H9 (cell line): ENCODE results near the gene SRP9. TPM values are rescaled to one million over a fixed set of nuclear protein-coding genes. Genes with fewer than 3 reads are reported as not detected.

ENCODE experiments used
- DNase-seq: peaks from one replicate; pipeline ENCODE4 v3.0.0-alpha.2; 2017
- H2AFZ ChIP-seq: one replicate; pipeline ENCODE4 v1.6.1; 2013; ENCODE audit warnings: mild to moderate bottlenecking, low read length, control low read depth, moderate library complexity
- H2AK5ac ChIP-seq: 2 replicates; pipeline ENCODE4 v1.6.1; 2013; ENCODE audit warnings: low read length, control low read depth, mixed read lengths; ENCODE audit not compliant: insufficient read length
- H2BK120ac ChIP-seq: one replicate; pipeline ENCODE4 v1.6.1; 2013; ENCODE audit warnings: low read depth, mild to moderate bottlenecking, low read length, control low read depth, inconsistent platforms; ENCODE audit not compliant: poor library complexity, severe bottlenecking
- H2BK12ac ChIP-seq: 2 replicates; pipeline ENCODE4 v1.6.1; 2013; ENCODE audit warnings: low read length, control low read depth, mixed read lengths, low read depth; ENCODE audit not compliant: insufficient read length
- H2BK15ac ChIP-seq: 2 replicates; pipeline ENCODE4 v1.6.1; 2013; ENCODE audit warnings: low read depth, low read length, control low read depth
- H2BK20ac ChIP-seq: one replicate; pipeline ENCODE4 v1.6.1; 2013; ENCODE audit warnings: low read depth, mild to moderate bottlenecking, low read length, control low read depth, inconsistent platforms; ENCODE audit not compliant: poor library complexity, severe bottlenecking
- H2BK5ac ChIP-seq: 2 replicates; pipeline ENCODE4 v1.6.1; 2013; ENCODE audit warnings: low read length, control low read depth, mixed read lengths; ENCODE audit not compliant: insufficient read length
- H3K14ac ChIP-seq: 2 replicates; pipeline ENCODE4 v1.6.1; 2013; ENCODE audit warnings: low read length, control low read depth; ENCODE audit not compliant: insufficient read depth
- H3K18ac ChIP-seq: 2 replicates; pipeline ENCODE4 v1.6.1; 2013; ENCODE audit warnings: low read depth, mild to moderate bottlenecking, mixed read lengths, low read length, control low read depth; ENCODE audit not compliant: insufficient read length
- H3K23ac ChIP-seq: 2 replicates; pipeline ENCODE4 v1.6.1; 2013; ENCODE audit warnings: low read length, control low read depth, mixed read lengths, low read depth; ENCODE audit not compliant: insufficient read length
- H3K23me2 ChIP-seq: 2 replicates; pipeline ENCODE4 v1.6.1; 2013; ENCODE audit warnings: low read depth, mild to moderate bottlenecking, mixed read lengths, low read length, control low read depth; ENCODE audit not compliant: insufficient read length, poor library complexity, severe bottlenecking
- H3K27ac ChIP-seq: 2 replicates; pipeline ENCODE4 v1.5.1; 2013; ENCODE audit warnings: low read length, control low read depth, mixed read lengths, low read depth; ENCODE audit not compliant: insufficient read length
- H3K27me3 ChIP-seq: 2 replicates; pipeline ENCODE4 v1.6.1; 2013; ENCODE audit warnings: low read length, control low read depth, inconsistent platforms; ENCODE audit not compliant: insufficient read depth
- H3K4ac ChIP-seq: 2 replicates; pipeline ENCODE4 v1.6.1; 2013; ENCODE audit warnings: low read depth, mild to moderate bottlenecking, control low read depth, inconsistent platforms, low read length, moderate library complexity
- H3K4me1 ChIP-seq: 2 replicates; pipeline ENCODE4 v1.6.1; 2013; ENCODE audit warnings: low read length, control low read depth, inconsistent platforms; ENCODE audit not compliant: insufficient read depth
- H3K4me2 ChIP-seq: 2 replicates; pipeline ENCODE4 v1.6.1; 2013; ENCODE audit warnings: low read length, control low read depth, mixed read lengths; ENCODE audit not compliant: insufficient read length, insufficient read depth
- H3K56ac ChIP-seq: 2 replicates; pipeline ENCODE4 v1.6.1; 2013; ENCODE audit warnings: low read depth, mild to moderate bottlenecking, mixed read lengths, low read length, control low read depth; ENCODE audit not compliant: insufficient read length
- H3K79me1 ChIP-seq: 2 replicates; pipeline ENCODE4 v1.6.1; 2013; ENCODE audit warnings: low read depth, mild to moderate bottlenecking, moderate library complexity, low read length, control low read depth, inconsistent platforms; ENCODE audit not compliant: insufficient read depth, poor library complexity, severe bottlenecking
- H3K79me2 ChIP-seq: 2 replicates; pipeline ENCODE4 v1.6.1; 2013; ENCODE audit warnings: low read length, control low read depth, inconsistent platforms; ENCODE audit not compliant: insufficient read depth
- H3K9ac ChIP-seq: 2 replicates; pipeline ENCODE4 v1.6.1; 2013; ENCODE audit warnings: low read length, control low read depth, mixed read lengths; ENCODE audit not compliant: insufficient read length; ENCODE audit errors: extremely low read depth
- H3K9me3 ChIP-seq: one replicate; pipeline ENCODE4 v1.6.1; 2013; ENCODE audit warnings: low read depth, low read length, inconsistent platforms; ENCODE audit not compliant: control insufficient read depth
- H3T11ph ChIP-seq: one replicate; pipeline ENCODE4 v1.6.1; 2013; ENCODE audit warnings: mild to moderate bottlenecking, low read length, control low read depth, inconsistent platforms
- H4K20me1 ChIP-seq: one replicate; pipeline ENCODE4 v1.6.1; 2013; ENCODE audit not compliant: control insufficient read depth, insufficient read length, insufficient read depth
- H4K5ac ChIP-seq: 2 replicates; pipeline ENCODE4 v1.6.1; 2013; ENCODE audit warnings: low read depth, mild to moderate bottlenecking, mixed read lengths, low read length, control low read depth; ENCODE audit not compliant: insufficient read length
- H4K8ac ChIP-seq: replicated peaks from 2 replicates; pipeline ENCODE4 v1.6.1; 2013; ENCODE audit warnings: low read length, control low read depth, mixed read lengths, low read depth; ENCODE audit not compliant: insufficient read length
- H4K91ac ChIP-seq: 2 replicates; pipeline ENCODE4 v1.6.1; 2013; ENCODE audit warnings: low read depth, mild to moderate bottlenecking, moderate library complexity, mixed read lengths, low read length, control low read depth; ENCODE audit not compliant: insufficient read length
- H3K27ac Mint-ChIP-seq, 3 experiments: 2 replicates in 2 of 3; 3 replicates in 1 of 3; pipeline ENCODE4 v1.8.0; 2020 to 2021; ENCODE audit warnings: mixed read lengths in 3 of 3, mild to moderate bottlenecking in 1 of 3, moderate library complexity in 1 of 3
- H3K27me3 Mint-ChIP-seq: 2 replicates; pipeline ENCODE4 v1.8.0; 2021; ENCODE audit warnings: low read depth, mild to moderate bottlenecking, moderate library complexity, mixed read lengths
- H3K36me3 Mint-ChIP-seq, 3 experiments: 2 replicates in 2 of 3; 3 replicates in 1 of 3; pipeline ENCODE4 v1.8.0; 2020 to 2021; ENCODE audit warnings: low read depth in 3 of 3, mixed read lengths in 3 of 3; ENCODE audit not compliant: insufficient read depth in 1 of 3
- H3K4me1 Mint-ChIP-seq, 2 experiments: 2 replicates each; pipeline ENCODE4 v1.8.0; 2020; ENCODE audit warnings: mixed read lengths in 2 of 2
- H3K4me3 Mint-ChIP-seq, 2 experiments: 2 replicates in 1 of 2; 3 replicates in 1 of 2; pipeline ENCODE4 v1.8.0; 2020 to 2021; ENCODE audit warnings: mild to moderate bottlenecking in 2 of 2, mixed read lengths in 2 of 2, moderate library complexity in 1 of 2
- H3K9me3 Mint-ChIP-seq, 2 experiments: 2 replicates in 1 of 2; 3 replicates in 1 of 2; pipeline ENCODE4 v1.8.0; 2020; ENCODE audit warnings: mild to moderate bottlenecking in 2 of 2, mixed read lengths in 2 of 2, moderate library complexity in 1 of 2
- WGBS: extraction: QIAGEN DNeasy Blood & Tissue Kit; methylation state at CpG from one replicate; pipeline ENCODE4 v1.1.7; 2013; ENCODE audit warnings: missing lambda C conversion rate, low lambda C conversion rate, mixed read lengths; ENCODE audit not compliant: insufficient read length; ENCODE audit errors: extremely low coverage; 5-methylcytosine and 5-hydroxymethylcytosine counted together
- total RNA-seq: library from RNA; stranded (reverse); gene quantifications from 2 replicates; pipeline ENCODE4 v1.2.1, GENCODE V29; 2021
- TF ChIP-seq, protein P1 (sequence below): fragments of 200-600 bp; sonication (generic); conservative IDR thresholded peaks from 3 replicates; pipeline ENCODE4 v1.8.0; 2021; ENCODE audit warnings: antibody characterized with exemption, mild to moderate bottlenecking

SRP9 gene
- total RNA-seq, 1 experiment from 2014 or later = 403 TPM

DNA sequence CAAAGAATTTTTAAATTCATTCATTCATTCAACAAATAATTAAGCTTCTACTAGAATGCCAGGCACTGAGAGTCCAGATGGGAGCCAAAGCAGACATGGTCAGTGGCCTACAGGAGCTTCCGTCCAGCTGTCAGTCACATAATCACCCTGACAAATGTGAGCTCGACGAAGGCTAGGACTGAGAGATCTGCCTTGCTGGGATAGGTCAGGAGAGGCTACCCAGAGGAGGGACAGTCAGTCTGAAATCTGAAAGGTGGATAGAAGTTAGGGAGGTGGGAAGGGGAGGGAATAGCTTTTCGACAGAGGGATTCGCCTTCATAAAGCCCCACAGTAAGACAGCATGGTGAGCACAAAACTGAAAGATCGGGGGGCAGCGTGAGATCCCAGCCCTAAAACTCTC lies 40.6 kb downstream of the SRP9 start:
- Histone ChIP-seq H2AK5ac (no peak overlapping the region), H2BK15ac (no peak overlapping the region), H3K79me2 (no peaks in the 10 kb centered on the region; the same call in 1 of the 2 replicates), H4K91ac (no peak overlapping the region), H2BK120ac (no peak overlapping the region), H3K4me1 (peaks cover 14% of the 10 kb centered on the region), H2BK20ac (no peak overlapping the region), H3K4me2 (no peak overlapping the region), H3K79me1 (no peaks in the 10 kb centered on the region), H3K9me3 (no peaks in the 10 kb centered on the region), H2BK5ac (no peak overlapping the region), H3K27ac (no peak overlapping the region), H2AFZ (no peak overlapping the region), H4K20me1 (no peaks in the 10 kb centered on the region), H3T11ph (no peak overlapping the region), H3K27me3 (no peaks in the 10 kb centered on the region), H3K23ac (no peak overlapping the region), H3K4ac (no peak overlapping the region), H3K56ac (no peak overlapping the region), H4K5ac (no peak overlapping the region), H3K23me2 (no peaks in the 10 kb centered on the region), H4K8ac (no peak overlapping the region), H3K14ac (no peak overlapping the region), H3K18ac (no peak overlapping the region), H2BK12ac (no peak overlapping the region), H3K9ac (no peak overlapping the region)
- Mint-ChIP-seq H3K27me3 (no peaks in the 10 kb centered on the region), H3K4me3 (peak overlapping the region in 1 of 2 experiments; percentile 17; a peak in 1 of 5 replicates), H3K4me1 (peaks cover 32 to 40% of the 10 kb centered on the region in 2 experiments), H3K27ac (peak overlapping the region; percentile 79 to 94 (median 85); a peak in 4 of 7 replicates), H3K36me3 (peaks cover 0 to 9% (median 0%) of the 10 kb centered on the region in 3 experiments; a peak in 3 of 7 replicates), H3K9me3 (no peaks in the 10 kb centered on the region)
- TF ChIP-seq, protein P1, sequence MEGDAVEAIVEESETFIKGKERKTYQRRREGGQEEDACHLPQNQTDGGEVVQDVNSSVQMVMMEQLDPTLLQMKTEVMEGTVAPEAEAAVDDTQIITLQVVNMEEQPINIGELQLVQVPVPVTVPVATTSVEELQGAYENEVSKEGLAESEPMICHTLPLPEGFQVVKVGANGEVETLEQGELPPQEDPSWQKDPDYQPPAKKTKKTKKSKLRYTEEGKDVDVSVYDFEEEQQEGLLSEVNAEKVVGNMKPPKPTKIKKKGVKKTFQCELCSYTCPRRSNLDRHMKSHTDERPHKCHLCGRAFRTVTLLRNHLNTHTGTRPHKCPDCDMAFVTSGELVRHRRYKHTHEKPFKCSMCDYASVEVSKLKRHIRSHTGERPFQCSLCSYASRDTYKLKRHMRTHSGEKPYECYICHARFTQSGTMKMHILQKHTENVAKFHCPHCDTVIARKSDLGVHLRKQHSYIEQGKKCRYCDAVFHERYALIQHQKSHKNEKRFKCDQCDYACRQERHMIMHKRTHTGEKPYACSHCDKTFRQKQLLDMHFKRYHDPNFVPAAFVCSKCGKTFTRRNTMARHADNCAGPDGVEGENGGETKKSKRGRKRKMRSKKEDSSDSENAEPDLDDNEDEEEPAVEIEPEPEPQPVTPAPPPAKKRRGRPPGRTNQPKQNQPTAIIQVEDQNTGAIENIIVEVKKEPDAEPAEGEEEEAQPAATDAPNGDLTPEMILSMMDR = no peak
- no peak for DNase-seq
- no CpG with 5 or more reads among the region's 7 CpGs for WGBS
